Measurements from ENCODE around the gene FAM114A2. TPM values are rescaled to one million over a fixed set of nuclear protein-coding genes. Genes with fewer than 3 reads are reported as not detected.
"Not testable (repeated sequence)": the region's sequence is repeated elsewhere in the genome, so short reads cannot be mapped to it uniquely, and the experiment has no call there.

The FAM114A2 gene
- 10 to 100 TPM; 35.3 to 37.9 TPM for total RNA-seq
- long read RNA-seq, donor 1, full-length matches to known transcripts, result 4 of 8 reads
- long read RNA-seq, donor 1, partial matches to known transcripts, result 1 of 8 reads
- long read RNA-seq, donor 1, other reads (novel, unspliced or antisense), result 3 of 8 reads
- long read RNA-seq, donor 2, full-length matches to known transcripts, result 14 of 24 reads
- long read RNA-seq, donor 2, partial matches to known transcripts, result 5 of 24 reads
- long read RNA-seq, donor 2, other reads (novel, unspliced or antisense), result 5 of 24 reads

DNA sequence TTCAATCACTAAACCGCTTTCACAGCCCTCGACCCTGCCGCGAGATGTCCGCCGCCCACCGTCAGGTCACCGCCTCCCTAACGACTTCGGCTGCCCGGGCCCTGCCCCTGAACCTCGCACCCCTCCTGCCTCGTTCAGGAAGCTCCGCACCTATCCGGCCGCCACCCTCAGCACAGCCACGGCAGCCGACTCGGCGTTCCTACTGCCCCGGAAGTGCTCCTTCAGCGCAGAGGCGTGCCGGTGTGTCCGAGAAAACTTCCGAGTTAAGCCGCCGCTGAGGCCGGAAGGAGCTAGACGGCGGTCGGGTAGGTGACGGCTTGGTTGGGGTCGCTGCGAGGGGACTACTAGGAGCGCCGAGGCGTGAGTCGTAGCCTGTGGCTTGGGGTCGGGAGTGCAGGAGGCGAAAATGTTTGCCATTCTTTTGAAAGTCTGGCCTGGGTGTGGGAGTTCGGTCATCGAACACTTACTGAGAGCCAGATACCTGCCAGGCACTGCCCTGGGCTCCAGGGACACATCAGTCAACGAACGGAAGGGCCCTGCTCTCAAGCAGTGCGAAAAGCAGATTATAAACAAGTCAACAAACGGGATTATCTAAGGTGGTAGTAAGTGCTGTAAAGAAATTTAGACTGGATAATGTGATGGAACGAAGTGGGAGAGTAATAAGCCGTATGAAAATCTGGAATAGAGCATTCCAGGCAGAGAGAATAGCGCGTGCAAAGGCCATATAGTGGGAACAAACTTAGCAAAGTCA lies at the start of gene FAM114A2, which contains the start of gene MFAP3:
TSS of gene FAM114A2 (minus strand) at position 204 of the 751 bp plus-strand sequence. CDS start 3,957 bp downstream, outside the sequence.
TSS of gene MFAP3 (plus strand) at position 261 of the 751 bp plus-strand sequence. CDS start 10,756 bp downstream, outside the sequence.
- intact Hi-C loops (cut with DNase I), result no loop called here
- DNase-seq (ENCODE audit: low spot score), result peak; percentile 97

DNA sequence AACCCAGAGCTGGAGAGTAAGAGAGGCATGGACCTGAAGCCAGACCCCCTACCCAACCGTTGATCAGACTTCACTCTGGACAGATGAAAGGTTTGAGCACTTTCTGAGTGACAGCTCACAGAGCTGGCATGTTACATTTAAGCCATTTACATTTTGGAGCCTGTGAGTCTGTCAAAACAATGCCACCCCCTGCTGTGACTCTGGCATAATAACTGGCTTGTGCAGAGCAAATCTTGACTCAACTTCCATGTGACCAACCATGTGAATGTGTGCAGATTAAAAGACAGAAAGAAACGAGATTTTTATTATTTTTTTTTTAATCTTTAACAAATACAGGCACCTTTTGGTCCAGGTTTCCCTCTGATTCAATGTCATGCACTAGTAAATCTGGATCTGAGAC lies 48.5 kb upstream of the FAM114A2 start:
- intact Hi-C loops (cut with DNase I), result no loop called here
- no peak for DNase-seq (ENCODE audit: low spot score)

- no peak for DNase-seq (ENCODE audit: low spot score)
Observed at GRCh38 chr5:154086641-154087040, 47.9 kb upstream of the FAM114A2 start.

DNA sequence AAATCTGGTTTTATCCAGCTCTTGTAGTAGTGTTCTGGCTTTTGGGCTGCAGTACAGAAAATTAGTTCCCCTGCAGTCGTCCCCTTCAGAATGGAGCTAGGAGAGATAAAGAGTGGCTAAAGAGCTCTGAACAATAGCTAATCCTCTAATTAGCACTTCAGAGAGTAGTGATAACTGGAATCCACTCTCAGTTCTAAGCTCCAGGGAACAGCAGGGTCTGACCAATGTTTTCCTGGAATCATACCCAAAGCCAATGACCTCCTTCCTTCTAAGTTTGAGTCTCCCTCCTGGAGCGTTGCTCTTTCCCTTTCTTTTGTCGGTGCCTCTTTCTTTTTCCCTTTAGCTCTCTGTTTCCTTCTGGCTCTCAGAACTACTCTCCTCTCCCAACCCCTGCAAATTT lies 47.4 kb upstream of the FAM114A2 start:
- intact Hi-C loops (cut with DNase I), result no loop called here
- no peak for DNase-seq (ENCODE audit: low spot score)

More at GRCh38 chr5:154086641-154087040, 47.9 kb upstream of the FAM114A2 start:
- intact Hi-C loops (cut with DNase I), result no loop called here

GRCh38 chr5:154084062-154084639 lies 45.4 kb upstream of the FAM114A2 start:
- DNase-seq (ENCODE audit: low spot score), result no peak
- intact Hi-C loops (cut with DNase I), result no loop called here

- intact Hi-C loops (cut with DNase I), result no loop called here
- no peak for DNase-seq (ENCODE audit: low spot score)
Observed at GRCh38 chr5:154081246-154081645, 42.5 kb upstream of the FAM114A2 start.

GRCh38 chr5:154078272-154078671 lies 39.6 kb upstream of the FAM114A2 start:
- DNase-seq (ENCODE audit: low spot score), result no peak
- intact Hi-C loops (cut with DNase I), result loop anchor here in 1 of 2 donors (5.0 to 10.0 kb wide), 2 partner anchors 97 to 324 kb away; no protein-coding TSS in a partner anchor

GRCh38 chr5:154077696-154078095 lies 39.0 kb upstream of the FAM114A2 start:
- intact Hi-C loops (cut with DNase I), result loop anchor here in 1 of 2 donors (5.0 to 10.0 kb wide), 2 partner anchors 97 to 325 kb away; no protein-coding TSS in a partner anchor
- DNase-seq (ENCODE audit: low spot score), result no peak

GRCh38 chr5:154076240-154076922 lies 37.7 kb upstream of the FAM114A2 start:
- no peak for DNase-seq (ENCODE audit: low spot score)
- intact Hi-C loops (cut with DNase I), result loop anchor here in 1 of 2 donors (5.0 to 10.0 kb wide), 2 partner anchors 98 to 326 kb away; no protein-coding TSS in a partner anchor

GRCh38 chr5:154072414-154073171 lies 33.9 kb upstream of the FAM114A2 start:
- peak; percentile 95 for DNase-seq (ENCODE audit: low spot score)
- intact Hi-C loops (cut with DNase I), result loop anchor here (2.0 to 10.0 kb wide), 3 partner anchors 102 to 330 kb away; no protein-coding TSS in a partner anchor

DNA sequence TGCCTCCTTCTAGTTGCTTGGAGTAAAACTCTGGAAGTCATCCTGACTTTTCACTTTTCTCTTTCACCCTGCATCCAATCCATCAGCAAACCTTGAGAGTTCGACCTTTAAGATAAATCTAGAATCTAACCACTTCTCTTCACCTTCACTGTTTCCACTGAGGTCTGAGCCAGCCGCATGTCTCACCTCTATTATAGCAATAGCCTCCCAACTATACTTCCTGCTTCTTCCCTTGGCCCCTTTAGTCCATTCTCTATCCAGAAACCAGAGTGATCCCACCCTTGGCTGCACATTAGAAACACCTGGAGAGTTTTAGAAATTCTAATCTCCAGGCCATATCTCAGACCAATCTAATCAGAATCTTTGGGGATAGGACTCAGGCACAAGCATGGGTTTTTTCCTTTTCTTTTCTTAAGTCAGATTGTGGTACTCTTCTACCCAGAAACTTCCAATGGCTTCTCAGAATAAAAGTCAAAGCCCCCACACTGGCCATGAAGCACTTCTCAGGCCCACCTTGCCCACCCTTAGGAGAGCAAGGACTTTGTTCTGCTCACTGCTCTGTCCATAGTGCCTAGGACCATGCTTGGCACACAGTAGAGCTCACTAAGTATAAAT lies 33.2 kb upstream of the FAM114A2 start:
- no peak for DNase-seq (ENCODE audit: low spot score)
- intact Hi-C loops (cut with DNase I), result loop anchor here (2.0 to 10.0 kb wide), 3 partner anchors 103 to 330 kb away; no protein-coding TSS in a partner anchor

GRCh38 chr5:154069854-154070253 lies 31.1 kb upstream of the FAM114A2 start:
- intact Hi-C loops (cut with DNase I), result loop anchor here (5.0 to 10.0 kb wide), 4 partner anchors 105 to 352 kb away; no protein-coding TSS in a partner anchor
- DNase-seq (ENCODE audit: low spot score), result not testable (repeated sequence)

DNA sequence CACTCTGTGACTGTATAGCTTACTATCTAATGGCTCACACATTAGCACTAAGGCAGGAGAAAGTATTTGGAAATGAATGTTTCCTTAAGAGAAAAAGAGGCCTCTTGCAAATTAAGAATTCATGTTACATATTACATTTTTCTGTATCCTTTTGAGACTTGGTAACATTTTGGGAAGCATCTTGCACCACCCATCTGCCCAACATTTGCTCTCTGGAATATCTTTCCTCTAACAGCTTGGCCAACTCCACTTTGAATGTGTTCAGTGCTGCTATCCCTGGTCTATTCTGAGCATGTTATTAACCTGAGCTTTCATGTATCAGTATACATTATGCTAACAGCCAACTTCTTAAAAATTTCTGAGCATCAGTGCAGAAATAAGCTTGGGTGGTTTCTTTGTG lies 27.3 kb upstream of the FAM114A2 start:
- no peak for DNase-seq (ENCODE audit: low spot score)
- intact Hi-C loops (cut with DNase I), result loop anchor here (5.0 kb wide), 2 partner anchors 341 to 356 kb away; no protein-coding TSS in a partner anchor

- no peak for DNase-seq (ENCODE audit: low spot score)
- intact Hi-C loops (cut with DNase I), result no loop called here
Observed at GRCh38 chr5:154063372-154063771, 24.7 kb upstream of the FAM114A2 start.

DNA sequence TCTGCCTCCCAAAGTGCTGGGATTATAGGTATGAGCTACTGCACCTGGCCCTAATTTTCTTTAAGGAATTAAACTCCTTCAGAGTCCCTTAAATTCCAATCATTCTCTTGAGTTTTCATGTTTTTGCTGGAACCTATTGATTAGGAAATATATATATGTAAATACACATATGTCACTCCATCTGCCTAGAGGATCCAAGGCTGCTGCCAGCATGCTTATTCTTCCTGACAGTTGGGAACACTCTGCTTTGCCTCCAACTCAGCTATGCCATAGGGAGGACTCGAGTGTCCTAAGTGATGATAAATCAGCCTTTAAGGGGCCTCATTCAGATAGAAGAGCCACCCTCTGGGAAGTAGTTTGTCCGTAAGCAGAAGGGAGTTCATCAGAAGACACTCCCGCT lies 21.9 kb upstream of the FAM114A2 start:
- intact Hi-C loops (cut with DNase I), result no loop called here
- no peak for DNase-seq (ENCODE audit: low spot score)

- intact Hi-C loops (cut with DNase I), result no loop called here
- no peak for DNase-seq (ENCODE audit: low spot score)
Observed at GRCh38 chr5:154059583-154059982, 20.9 kb upstream of the FAM114A2 start.

DNA sequence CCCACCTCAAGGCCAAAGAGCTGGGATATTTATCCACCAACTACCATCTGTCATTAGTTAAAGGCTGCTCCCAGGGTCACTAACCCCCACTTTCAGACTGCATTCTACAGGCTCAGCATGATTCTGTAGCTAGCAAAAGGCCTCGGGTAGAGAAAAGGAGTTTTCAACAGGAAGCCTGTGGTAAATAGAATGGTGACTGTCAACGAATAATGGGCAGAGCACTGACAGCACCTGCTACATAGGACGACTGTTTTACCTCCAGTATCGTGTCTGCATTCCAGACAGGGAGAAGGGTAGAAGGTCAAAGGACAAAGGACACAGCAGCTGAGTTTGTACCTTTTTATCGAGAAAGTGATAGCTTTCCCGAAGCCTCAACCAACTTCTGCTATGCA lies 20.3 kb upstream of the FAM114A2 start:
- DNase-seq (ENCODE audit: low spot score), result no peak
- intact Hi-C loops (cut with DNase I), result no loop called here
